Mucosa of stomach (tissue), 1 donor: Measurements from ENCODE around the gene IL4I1.
A peak's percentile ranks its signal among the peaks of the same experiment; 100 is the strongest.
"Not testable (repeated sequence)": the region's sequence is repeated elsewhere in the genome, so short reads cannot be mapped to it uniquely, and the experiment has no call there.

Experiments used
- H3K27me3 ChIP-seq: one replicate; pipeline ENCODE4 v1.7.0; 2013; ENCODE audit warnings: mild to moderate bottlenecking, low read length; ENCODE audit not compliant: control insufficient read depth, insufficient read depth
- H3K36me3 ChIP-seq: one replicate; pipeline ENCODE4 v1.7.0; 2013; ENCODE audit warnings: low read length; ENCODE audit not compliant: control insufficient read depth, insufficient read depth
- H3K4me1 ChIP-seq: one replicate; pipeline ENCODE4 v1.7.0; 2013; ENCODE audit warnings: mild to moderate bottlenecking, low read length; ENCODE audit not compliant: control insufficient read depth, insufficient read depth
- H3K4me3 ChIP-seq: one replicate; pipeline ENCODE4 v1.7.0; 2013; ENCODE audit warnings: low read length
- H3K9ac ChIP-seq: one replicate; pipeline ENCODE4 v1.7.0; 2013; ENCODE audit warnings: mild to moderate bottlenecking, low read length, moderate library complexity
- H3K9me3 ChIP-seq: one replicate; pipeline ENCODE4 v1.7.0; 2013; ENCODE audit warnings: mild to moderate bottlenecking, low read length, moderate library complexity; ENCODE audit not compliant: control insufficient read depth
- donor health status: Pancreatic carcinoma.

The IL4I1 gene

DNA sequence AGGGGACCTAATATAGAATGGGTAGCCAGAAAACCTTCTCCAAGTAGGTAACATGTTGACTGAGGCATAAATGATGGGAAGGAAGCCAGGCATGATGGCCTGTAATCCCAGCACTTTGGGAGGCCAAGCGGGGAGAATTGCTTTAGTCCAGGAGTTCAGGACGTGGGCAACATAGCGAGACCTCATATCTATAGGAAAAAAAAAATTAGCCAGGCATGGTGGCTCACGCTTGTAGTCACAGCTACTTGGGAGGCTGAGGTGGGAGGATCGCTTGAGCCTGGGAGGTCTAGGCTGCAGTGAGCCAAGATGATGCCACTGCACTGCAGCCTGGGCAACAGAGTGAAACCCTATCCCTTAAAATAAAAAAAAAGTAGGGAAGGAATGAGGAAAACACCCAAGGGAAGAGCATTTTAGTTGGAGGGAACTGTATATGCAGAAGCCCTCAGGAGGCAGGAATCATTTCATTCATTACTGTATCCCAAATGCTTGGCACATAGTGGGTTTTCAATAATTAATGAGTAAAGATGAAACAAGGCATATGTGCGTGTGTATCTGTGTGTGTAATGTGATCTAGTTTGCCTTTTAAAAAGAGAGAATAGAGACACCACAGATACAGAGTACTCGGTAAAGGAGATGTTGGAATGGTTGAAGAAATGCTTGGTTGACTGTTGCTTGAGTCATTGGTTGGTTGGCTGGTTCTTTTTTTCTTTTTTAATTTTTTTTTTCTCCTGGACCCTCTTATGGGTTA lies 34.8 kb upstream of the IL4I1 start:
- Histone ChIP-seq H3K4me3 (no peak overlapping the region), H3K9me3 (no peaks in the 10 kb centered on the region), H3K9ac (no peak overlapping the region), H3K27me3 (no peaks in the 10 kb centered on the region), H3K36me3 (no peaks in the 10 kb centered on the region), H3K4me1 (peaks cover 15% of the 10 kb centered on the region)

DNA sequence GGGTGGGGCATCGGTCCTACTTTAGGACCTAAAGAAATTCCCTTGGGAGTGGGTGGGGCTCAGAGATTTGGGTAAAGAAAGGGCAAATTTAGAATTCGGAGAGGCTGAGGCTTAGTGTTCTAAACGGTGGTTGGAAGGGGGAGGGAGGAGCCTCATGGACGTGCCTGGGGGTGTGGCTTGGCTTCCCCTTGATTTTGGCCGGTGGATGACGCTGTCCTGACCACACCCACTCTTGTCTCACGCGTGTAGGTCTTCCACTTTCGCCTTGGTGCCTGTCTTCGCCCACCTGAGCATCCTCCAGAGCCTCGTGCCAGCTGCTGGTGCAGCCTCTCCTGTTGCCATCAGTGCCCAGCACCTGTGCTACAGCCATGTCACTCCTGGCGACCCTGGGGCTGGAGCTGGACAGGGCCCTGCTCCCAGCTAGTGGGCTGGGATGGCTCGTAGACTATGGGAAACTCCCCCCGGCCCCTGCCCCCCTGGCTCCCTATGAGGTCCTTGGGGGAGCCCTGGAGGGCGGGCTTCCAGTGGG lies 33.9 kb upstream of the IL4I1 start:
- Histone ChIP-seq H3K36me3 (no peaks in the 10 kb centered on the region), H3K9ac (no peak overlapping the region), H3K4me3 (no peak overlapping the region), H3K9me3 (no peaks in the 10 kb centered on the region), H3K27me3 (no peaks in the 10 kb centered on the region), H3K4me1 (peaks cover 15% of the 10 kb centered on the region)

GRCh38 chr19:49929611-49930482 lies 33.2 kb upstream of the IL4I1 start:
- Histone ChIP-seq H3K4me1 (peaks cover 15% of the 10 kb centered on the region), H3K9ac (peak overlapping the region; percentile 78), H3K27me3 (no peaks in the 10 kb centered on the region), H3K36me3 (no peaks in the 10 kb centered on the region), H3K4me3 (peak overlapping the region; percentile 79), H3K9me3 (no peaks in the 10 kb centered on the region)

DNA sequence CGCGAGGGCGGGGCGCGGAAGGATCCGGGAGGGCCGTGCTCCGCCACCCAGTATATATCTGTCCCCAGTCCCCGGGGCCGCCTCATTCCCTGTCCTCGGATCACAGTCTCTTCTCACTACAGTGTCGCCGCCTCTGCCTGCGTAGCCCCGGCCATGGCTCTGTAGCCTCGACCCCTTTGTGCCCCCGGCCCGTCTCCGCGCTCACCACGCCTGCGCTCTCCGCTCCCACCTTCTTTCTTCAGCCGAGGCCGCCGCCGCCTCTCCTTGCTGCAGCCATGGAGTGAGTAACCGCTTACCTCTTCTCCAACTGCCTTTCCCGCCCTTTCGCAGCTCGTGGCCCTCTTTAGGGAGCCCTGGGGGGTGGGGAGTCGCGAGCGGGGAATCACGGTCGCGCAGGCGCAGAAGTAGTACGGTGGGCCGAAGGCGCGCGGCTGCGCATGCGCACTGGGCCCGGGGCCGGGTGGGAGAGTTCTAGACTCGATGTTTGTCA lies 32.5 kb upstream of the IL4I1 start, which contains the start of the genes ATF5 and NUP62:
TSS of gene ATF5 (plus strand) at position 85 of the 490 bp plus-strand sequence. CDS start 1,646 bp downstream, outside the sequence.
TSS of gene NUP62 (minus strand) at position 384 of the 490 bp plus-strand sequence. CDS start 19,697 bp downstream, outside the sequence.
- H3K9ac ChIP-seq: peak within 1 kb of the TSS; percentile 78
- peak within 1 kb of the TSS; percentile 79 for H3K4me3 ChIP-seq
- no peaks in the 10 kb centered on the region for H3K9me3 ChIP-seq
- H3K27me3 ChIP-seq: no peaks in the 10 kb centered on the region
- H3K36me3 ChIP-seq: no peaks in the 10 kb centered on the region
- H3K4me1 ChIP-seq: peaks cover 15% of the 10 kb centered on the region

DNA sequence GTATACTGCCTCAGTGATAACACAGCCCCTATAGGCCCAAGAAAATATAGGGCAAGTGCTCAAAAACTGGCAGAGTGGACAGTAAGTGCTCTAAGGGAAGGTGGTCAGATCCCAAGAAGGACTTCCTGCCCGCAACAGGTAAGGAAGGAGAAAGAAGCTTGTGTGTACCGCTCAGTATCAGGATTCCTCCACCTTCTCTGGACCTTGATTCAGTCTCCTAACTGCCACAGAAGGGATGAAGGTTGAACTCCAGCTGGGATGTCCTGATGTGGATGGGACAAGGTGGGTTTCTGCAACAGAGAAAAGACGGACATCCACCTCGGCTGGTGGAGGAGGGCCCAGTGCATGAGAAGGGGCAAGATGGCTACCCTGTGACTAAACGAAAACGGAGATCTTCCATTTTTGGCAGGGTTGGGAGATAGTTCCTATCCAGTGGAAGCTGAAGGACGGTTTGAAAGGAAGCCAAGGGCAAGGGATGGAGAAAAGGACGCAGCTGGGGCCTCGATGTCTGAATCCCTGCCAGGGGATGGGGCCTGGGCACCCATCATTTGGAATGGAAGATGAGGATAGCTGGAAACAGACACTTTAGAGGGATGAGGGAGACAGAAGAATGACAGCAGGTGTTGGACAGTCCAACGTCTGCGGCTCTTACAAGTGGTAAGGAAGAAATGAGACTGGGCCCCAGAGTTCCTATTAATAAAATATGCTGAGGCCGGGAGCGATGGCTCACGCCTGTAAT lies 31.0 kb upstream of the IL4I1 start:
- H3K4me1 ChIP-seq: peaks cover 15% of the 10 kb centered on the region
- no peaks in the 10 kb centered on the region for H3K36me3 ChIP-seq
- peak overlapping the region; percentile 78 for H3K9ac ChIP-seq

GRCh38 chr19:49926515-49926914 lies 29.8 kb upstream of the IL4I1 start:
- peaks cover 15% of the 10 kb centered on the region for H3K4me1 ChIP-seq
- no peaks in the 10 kb centered on the region for H3K36me3 ChIP-seq

More for the DNA sequence above, 31.0 kb upstream of the IL4I1 start:
- H3K27me3 ChIP-seq: no peaks in the 10 kb centered on the region
- no peak overlapping the region for H3K4me3 ChIP-seq
- no peaks in the 10 kb centered on the region for H3K9me3 ChIP-seq

DNA sequence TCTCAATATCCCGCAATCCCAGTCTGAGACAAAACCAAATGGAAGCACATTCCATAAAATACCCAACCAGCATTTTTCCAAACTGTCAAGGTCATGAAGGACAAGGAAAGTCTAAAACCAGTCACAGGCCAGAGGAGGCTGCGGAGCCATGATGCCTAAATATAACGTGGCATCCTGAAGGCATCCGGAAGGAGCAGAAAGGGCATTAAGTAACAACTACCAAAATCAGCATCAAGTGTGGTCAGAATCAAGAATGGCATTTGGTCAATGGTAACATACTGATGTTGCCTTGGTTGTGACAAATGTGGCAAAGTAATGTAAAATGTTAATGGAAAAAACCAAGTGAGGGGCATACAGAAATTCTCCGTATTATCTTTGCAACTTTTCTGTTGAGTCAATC lies 28.8 kb upstream of the IL4I1 start:
- Histone ChIP-seq H3K9ac (no peak overlapping the region), H3K36me3 (no peaks in the 10 kb centered on the region), H3K9me3 (no peaks in the 10 kb centered on the region), H3K4me3 (no peak overlapping the region), H3K27me3 (no peaks in the 10 kb centered on the region), H3K4me1 (peaks cover 15% of the 10 kb centered on the region)

More at GRCh38 chr19:49926515-49926914, 29.8 kb upstream of the IL4I1 start:
- Histone ChIP-seq H3K4me3 (no peak overlapping the region), H3K27me3 (no peaks in the 10 kb centered on the region), H3K9me3 (no peaks in the 10 kb centered on the region), H3K9ac (no peak overlapping the region)

DNA sequence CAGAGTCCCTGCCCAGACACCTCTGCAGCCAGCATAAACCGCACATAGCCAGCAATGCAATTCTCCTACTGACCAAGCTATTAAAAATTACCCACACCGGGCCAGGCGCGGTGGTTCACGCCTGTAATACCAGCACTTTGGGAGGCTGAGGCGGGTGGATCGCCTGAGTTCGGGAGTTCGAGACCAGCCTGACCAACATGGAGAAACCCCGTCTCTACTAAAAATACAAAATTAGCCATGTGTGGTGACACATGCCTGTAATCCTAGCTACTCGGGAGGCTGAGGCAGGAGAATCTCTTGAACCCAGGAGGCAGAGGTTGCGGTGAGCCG lies 28.2 kb upstream of the IL4I1 start:
- H3K36me3 ChIP-seq, H3K4me1 ChIP-seq, H3K4me3 ChIP-seq, H3K27me3 ChIP-seq, H3K9ac ChIP-seq, H3K9me3 ChIP-seq: not testable (repeated sequence)

GRCh38 chr19:49924004-49924880 lies 27.6 kb upstream of the IL4I1 start:
- H3K9ac ChIP-seq: no peak overlapping the region
- H3K36me3 ChIP-seq: no peaks in the 10 kb centered on the region
- no peak overlapping the region for H3K4me3 ChIP-seq
- no peaks in the 10 kb centered on the region for H3K27me3 ChIP-seq
- peaks cover 10% of the 10 kb centered on the region for H3K4me1 ChIP-seq
- H3K9me3 ChIP-seq: no peaks in the 10 kb centered on the region

GRCh38 chr19:49923055-49924003 lies 26.6 kb upstream of the IL4I1 start:
- H3K36me3 ChIP-seq: no peaks in the 10 kb centered on the region
- H3K4me3 ChIP-seq: no peak overlapping the region
- peaks cover 10% of the 10 kb centered on the region for H3K4me1 ChIP-seq
- no peaks in the 10 kb centered on the region for H3K27me3 ChIP-seq
- no peak overlapping the region for H3K9ac ChIP-seq
- no peaks in the 10 kb centered on the region for H3K9me3 ChIP-seq
